Colonic mucosa (tissue), 4 donors: ENCODE measurements around the gene MRPL54. TPM values are rescaled to one million over a fixed set of nuclear protein-coding genes. Genes with fewer than 3 reads are reported as not detected.
"Not testable (repeated sequence)": the region's sequence is repeated elsewhere in the genome, so short reads cannot be mapped to it uniquely, and the experiment has no call there.

ENCODE experiments used
- DNase-seq: peaks from one replicate; pipeline ENCODE4 v3.0.0-alpha.2; 2020
- H3K27ac ChIP-seq: fragments of 200-600 bp; one replicate; pipeline ENCODE4 v1.8.0; 2021
- H3K27me3 ChIP-seq: fragments of 200-600 bp; one replicate; pipeline ENCODE4 v1.8.0; 2021
- H3K36me3 ChIP-seq: fragments of 200-600 bp; one replicate; pipeline ENCODE4 v1.8.0; 2021
- H3K4me1 ChIP-seq: fragments of 200-600 bp; one replicate; pipeline ENCODE4 v1.8.0; 2021; ENCODE audit warnings: mild to moderate bottlenecking
- H3K4me3 ChIP-seq: fragments of 200-600 bp; one replicate; pipeline ENCODE4 v1.8.0; 2021
- H3K9ac ChIP-seq, 2 donors: one replicate each; pipeline ENCODE4 v1.7.0; 2013; ENCODE audit warnings: control low read depth in 2 of 2, low read depth in 2 of 2, low read length in 2 of 2
- H3K9me3 ChIP-seq: fragments of 200-600 bp; one replicate; pipeline ENCODE4 v1.8.0; 2021
- intact Hi-C: fragments of 100-400 bp; cut with DNase I; formaldehyde crosslinking; loops from one replicate; pipeline ENCODE4 v1.14.1; 2022
- total RNA-seq, 2 donors: library from RNA; stranded (reverse); fragmentation: NEBNext Ultra II Directional in 1 of 2; extraction: Animal tissue kit (Norgen Biotek cat#: 25700) in 1 of 2; gene quantifications; one replicate each; pipeline ENCODE4 v1.2.1, GENCODE V29; 2021
- TF ChIP-seq, protein P1 (sequence below): fragments of 200-600 bp; IDR thresholded peaks from one replicate; pipeline ENCODE4 v1.8.0; 2022; ENCODE audit warnings: antibody characterized with exemption, mild to moderate bottlenecking
- donor health status: healthy.
- donor health status: DM: no; HTN: no; CAD: no.
- donor health status: DM: no; HTN: no; CAD: no.

MRPL54 gene
- total RNA-seq, 2 donors from 2014 or later, result 73.7 to 86.9 TPM

DNA sequence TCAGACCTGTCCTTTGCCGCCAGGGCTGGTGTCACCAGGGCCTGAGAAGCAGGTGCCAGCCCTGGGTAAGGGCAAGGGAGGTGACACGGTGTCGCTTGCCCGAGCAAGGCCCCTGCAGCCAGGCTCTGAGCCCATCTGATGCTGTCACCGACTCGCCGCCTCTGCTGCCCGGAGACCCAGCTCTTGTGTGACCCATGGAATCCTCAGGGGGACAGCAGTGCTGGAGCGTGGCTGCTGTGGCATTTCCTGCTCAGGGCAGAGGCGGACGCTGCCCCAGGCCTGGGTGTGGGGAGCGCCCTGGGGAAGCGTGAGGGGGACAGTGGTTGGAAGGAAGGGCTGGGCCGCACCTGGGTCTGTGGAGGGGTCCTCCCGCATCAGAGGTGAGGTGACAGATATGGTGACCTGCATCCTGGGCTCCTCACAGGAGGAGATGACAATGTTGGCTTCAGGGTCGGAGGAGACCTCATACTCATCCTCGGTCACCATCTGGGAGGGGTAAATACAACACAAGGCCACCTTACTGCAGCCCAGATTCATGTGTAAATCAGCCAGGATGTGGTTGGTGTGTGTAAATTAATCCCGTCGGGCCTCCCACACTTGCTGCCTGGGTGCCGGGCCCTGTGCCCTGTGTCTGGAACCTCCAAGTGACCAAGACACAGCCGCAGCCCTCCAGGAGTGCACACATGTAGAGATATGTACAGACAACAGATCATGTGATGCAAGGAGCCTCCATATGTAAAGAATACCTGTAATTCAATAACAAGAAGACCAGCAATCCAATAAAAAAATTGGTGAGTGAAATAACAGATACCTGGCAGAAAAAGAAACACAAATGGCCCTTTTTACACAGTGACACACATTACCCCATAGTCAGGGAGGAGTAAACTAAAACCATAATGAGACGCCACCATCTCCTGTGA is 51.3 kb downstream of the MRPL54 start:
- Histone ChIP-seq H3K9ac (peak overlapping the region in 1 of 2 donors; percentile 24), H3K27me3 (no peaks in the 10 kb centered on the region), H3K4me3 (no peak overlapping the region), H3K4me1 (no peaks in the 10 kb centered on the region), H3K27ac (no peak overlapping the region), H3K9me3 (no peaks in the 10 kb centered on the region), H3K36me3 (no peaks in the 10 kb centered on the region)
- no peak for DNase-seq
- intact Hi-C loops, result loop anchor here (10.0 kb wide), 1 partner anchor 49 kb away; the partner anchor contains the start of genes APBA3 and MRPL54
- TF ChIP-seq, protein P1, sequence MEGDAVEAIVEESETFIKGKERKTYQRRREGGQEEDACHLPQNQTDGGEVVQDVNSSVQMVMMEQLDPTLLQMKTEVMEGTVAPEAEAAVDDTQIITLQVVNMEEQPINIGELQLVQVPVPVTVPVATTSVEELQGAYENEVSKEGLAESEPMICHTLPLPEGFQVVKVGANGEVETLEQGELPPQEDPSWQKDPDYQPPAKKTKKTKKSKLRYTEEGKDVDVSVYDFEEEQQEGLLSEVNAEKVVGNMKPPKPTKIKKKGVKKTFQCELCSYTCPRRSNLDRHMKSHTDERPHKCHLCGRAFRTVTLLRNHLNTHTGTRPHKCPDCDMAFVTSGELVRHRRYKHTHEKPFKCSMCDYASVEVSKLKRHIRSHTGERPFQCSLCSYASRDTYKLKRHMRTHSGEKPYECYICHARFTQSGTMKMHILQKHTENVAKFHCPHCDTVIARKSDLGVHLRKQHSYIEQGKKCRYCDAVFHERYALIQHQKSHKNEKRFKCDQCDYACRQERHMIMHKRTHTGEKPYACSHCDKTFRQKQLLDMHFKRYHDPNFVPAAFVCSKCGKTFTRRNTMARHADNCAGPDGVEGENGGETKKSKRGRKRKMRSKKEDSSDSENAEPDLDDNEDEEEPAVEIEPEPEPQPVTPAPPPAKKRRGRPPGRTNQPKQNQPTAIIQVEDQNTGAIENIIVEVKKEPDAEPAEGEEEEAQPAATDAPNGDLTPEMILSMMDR, result no peak

DNA sequence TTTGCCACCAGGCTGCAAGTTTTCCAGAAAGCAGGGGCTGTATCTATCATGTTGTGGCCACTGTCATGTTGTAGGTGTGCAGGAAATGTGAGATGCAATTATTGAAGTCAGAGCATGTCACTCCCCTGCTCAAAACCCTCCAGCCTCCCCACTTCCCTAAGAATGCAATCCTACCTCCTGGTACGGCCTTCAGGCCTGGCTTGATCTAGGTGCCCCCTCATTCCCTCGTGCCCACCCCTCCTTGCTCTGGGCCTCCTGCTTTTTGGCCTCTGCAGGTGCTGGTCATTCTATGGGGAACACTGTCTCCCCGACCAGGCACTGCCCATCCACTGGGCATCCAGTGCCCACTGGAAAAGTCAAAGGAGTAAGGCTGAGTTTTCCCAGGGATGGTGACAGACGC is 52.2 kb downstream of the MRPL54 start:
- H3K4me3 ChIP-seq, result no peak overlapping the region
- no peaks in the 10 kb centered on the region for H3K36me3 ChIP-seq
- TF ChIP-seq, protein P1, result no peak
- no peaks in the 10 kb centered on the region for H3K27me3 ChIP-seq
- no peak overlapping the region for H3K27ac ChIP-seq
- H3K9me3 ChIP-seq, result no peaks in the 10 kb centered on the region
- H3K9ac ChIP-seq, result no peak overlapping the region
- intact Hi-C loops, result loop anchor here (10.0 kb wide), 1 partner anchor 50 kb away; the partner anchor contains the start of genes APBA3 and MRPL54
- H3K4me1 ChIP-seq, result no peaks in the 10 kb centered on the region
- DNase-seq, result no peak

DNA sequence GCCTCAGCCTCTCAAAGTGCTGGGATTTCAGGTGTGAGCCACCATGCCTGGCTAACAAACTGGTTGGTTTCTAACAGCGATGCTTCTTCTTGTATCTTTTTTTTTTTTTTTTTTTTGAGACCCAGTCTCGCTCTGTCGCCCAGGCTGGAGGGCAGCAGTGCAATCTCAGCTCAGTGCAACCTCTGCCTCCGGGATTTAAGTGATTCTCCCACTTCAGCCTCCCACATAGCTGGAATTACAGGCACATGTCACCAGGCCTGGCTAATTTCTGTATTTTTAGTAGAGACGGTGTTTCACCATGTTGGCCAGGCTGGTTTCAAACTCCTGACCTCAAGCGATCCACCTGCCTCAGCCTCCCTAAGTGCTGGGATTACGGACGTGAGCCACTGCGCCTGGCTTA is 53.7 kb downstream of the MRPL54 start:
- not testable (repeated sequence) for H3K9me3 ChIP-seq, H3K4me3 ChIP-seq, H3K9ac ChIP-seq, H3K36me3 ChIP-seq, H3K4me1 ChIP-seq, H3K27ac ChIP-seq, DNase-seq, H3K27me3 ChIP-seq
- intact Hi-C loops, result loop anchor here (10.0 kb wide), 1 partner anchor 51 kb away; the partner anchor contains the start of genes APBA3 and MRPL54

DNA sequence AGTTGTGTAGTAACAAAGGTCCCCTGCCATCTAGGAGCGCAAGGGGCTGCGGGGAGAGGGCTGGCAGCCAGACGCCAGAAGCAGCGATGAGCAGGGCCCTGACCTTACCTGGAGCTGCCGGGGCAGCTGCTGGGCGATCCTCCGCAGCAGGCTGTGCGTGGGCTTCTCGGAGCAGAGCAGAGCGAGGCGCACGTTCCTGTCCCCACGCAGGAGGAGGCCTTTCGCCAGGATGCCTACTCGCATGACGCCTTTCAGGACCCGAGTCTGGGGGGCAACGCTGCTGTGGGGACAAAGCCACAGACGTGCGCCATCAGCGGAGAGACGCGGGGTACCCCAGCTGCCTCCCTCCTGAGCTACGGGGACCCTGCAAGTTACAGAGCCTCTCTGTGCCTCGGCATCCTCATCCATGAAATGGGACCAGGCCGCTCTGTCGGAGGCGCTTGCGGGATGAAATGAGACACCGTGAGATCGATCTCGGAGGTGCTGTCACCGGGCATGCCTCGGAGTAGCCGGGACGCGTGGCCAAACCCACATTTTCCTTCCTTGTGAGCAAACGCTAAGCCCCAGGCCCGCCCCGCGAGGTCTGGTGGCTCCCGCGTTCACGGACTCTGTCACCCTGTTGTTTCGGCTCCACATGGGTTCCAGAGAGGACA is 54.2 kb downstream of the MRPL54 start:
- Histone ChIP-seq H3K9me3 (no peaks in the 10 kb centered on the region), H3K36me3 (no peaks in the 10 kb centered on the region), H3K4me3 (no peak overlapping the region), H3K4me1 (no peaks in the 10 kb centered on the region), H3K9ac (no peak overlapping the region), H3K27me3 (no peaks in the 10 kb centered on the region), H3K27ac (no peak overlapping the region)
- TF ChIP-seq, protein P1, result no peak
- intact Hi-C loops, result loop anchor here (10.0 kb wide), 1 partner anchor 52 kb away; the partner anchor contains the start of genes APBA3 and MRPL54
- DNase-seq, result no peak

Other genes with a start within 250 kb of the MRPL54 start
- 1 to 10 TPM; 1.5 to 4.7 TPM for gene TEKTIP1, start 223.5 kb upstream of the MRPL54 start, total RNA-seq
- gene MFSD12, start 205.1 kb upstream of the MRPL54 start, total RNA-seq, result 10 to 100 TPM; 28.4 to 54.3 TPM
- 100 to 1,000 TPM in 1 of 2 donors, 10 to 100 TPM in 1; 87.9 to 118 TPM for gene HMG20B, start 189.7 kb upstream of the MRPL54 start, total RNA-seq
- 1 to 10 TPM in 1 of 2 donors, under 1 TPM in 1; 0.40 to 1.1 TPM for gene GIPC3, start 177.2 kb upstream of the MRPL54 start, total RNA-seq
- 1 to 10 TPM; 1.5 to 1.7 TPM for gene TBXA2R, start 155.8 kb upstream of the MRPL54 start, total RNA-seq
- 10 to 100 TPM; 12.0 to 35.1 TPM for gene CACTIN, start 135.9 kb upstream of the MRPL54 start, total RNA-seq
- 10 to 100 TPM; 22.8 to 31.2 TPM for gene PIP5K1C, start 62.2 kb upstream of the MRPL54 start, total RNA-seq
- gene TJP3, start 54.3 kb upstream of the MRPL54 start, total RNA-seq, result 100 to 1,000 TPM; 268 to 296 TPM
- gene APBA3, start 990 bp upstream of the MRPL54 start, total RNA-seq, result 10 to 100 TPM; 21.0 to 29.3 TPM
- not detected for gene RAX2, start 9.5 kb downstream of the MRPL54 start, total RNA-seq
- gene MATK, start 23.7 kb downstream of the MRPL54 start, total RNA-seq, result 1 to 10 TPM in 1 of 2 donors, under 1 TPM in 1; 0.66 to 1.2 TPM
- not detected for gene ZFR2, start 106.4 kb downstream of the MRPL54 start, total RNA-seq
- 1 to 10 TPM in 1 of 2 donors, under 1 TPM in 1; 0.12 to 1.0 TPM for gene ATCAY, start 118.0 kb downstream of the MRPL54 start, total RNA-seq
- gene NMRK2, start 170.4 kb downstream of the MRPL54 start, total RNA-seq, result under 1 TPM in 1 of 2 donors, not detected in 1; 0.27 TPM
- 10 to 100 TPM; 53.7 to 74.3 TPM for gene DAPK3, start 208.4 kb downstream of the MRPL54 start, total RNA-seq
- 1,000 to 10,000 TPM; 2,109 to 2,241 TPM for gene EEF2, start 222.8 kb downstream of the MRPL54 start, total RNA-seq
- 10 to 100 TPM; 29.9 to 31.5 TPM for gene PIAS4, start 245.1 kb downstream of the MRPL54 start, total RNA-seq